Spinal cord (tissue), 10 donors: ENCODE measurements around the gene ACIN1. TPM values are rescaled to one million over a fixed set of nuclear protein-coding genes. Genes with fewer than 3 reads are reported as not detected.

ENCODE experiments used
- DNase-seq, 6 donors: peaks; one replicate each; pipeline versions ENCODE4 v3.0.0 to v3.0.0-alpha.2; 2013 to 2015; ENCODE audit warnings: low spot score in 6 of 6, low read depth in 4 of 6
- H3K27ac ChIP-seq: one replicate; pipeline ENCODE4 v1.5.1; 2013; ENCODE audit warnings: low read depth, low read length, control low read depth
- H3K27me3 ChIP-seq: one replicate; pipeline ENCODE4 v1.6.1; 2013; ENCODE audit warnings: low read length; ENCODE audit not compliant: control insufficient read depth, insufficient read depth
- H3K36me3 ChIP-seq: one replicate; pipeline ENCODE4 v1.6.1; 2013; ENCODE audit warnings: low read length; ENCODE audit not compliant: control insufficient read depth, insufficient read depth
- H3K4me1 ChIP-seq: one replicate; pipeline ENCODE4 v1.6.1; 2013; ENCODE audit warnings: low read length; ENCODE audit not compliant: control insufficient read depth, insufficient read depth
- H3K4me3 ChIP-seq: one replicate; pipeline ENCODE4 v1.5.1; 2013; ENCODE audit warnings: low read depth, low read length, control low read depth
- H3K9me3 ChIP-seq: one replicate; pipeline ENCODE4 v1.6.1; 2013; ENCODE audit warnings: low read length; ENCODE audit not compliant: control insufficient read depth, insufficient read depth
- WGBS: methylation state at CpG from one replicate; pipeline ENCODE4 v1.1.5; 2013; ENCODE audit warnings: missing lambda C conversion rate; ENCODE audit not compliant: insufficient coverage; 5-methylcytosine and 5-hydroxymethylcytosine counted together
- polyA plus RNA-seq, 2 donors: library from polyadenylated mRNA; unstranded; fragments of 120-200 nt; gene quantifications; one replicate each; pipeline ENCODE4 v1.2.1, GENCODE V29; 2013; ENCODE audit not compliant: insufficient read length in 2 of 2
- total RNA-seq, 2 donors: library from RNA; depleted of rRNA in 1 of 2; stranded (reverse); fragments of 120-200 nt in 1 of 2; fragments of >200 nt in 1 of 2; gene quantifications; one replicate each; pipeline versions ENCODE4 v1.2.3 to v1.2.4, GENCODE V29; 2013 to 2014
- donor health status: healthy.

The ACIN1 gene
- total and polyA plus RNA-seq, 4 donors, result 63.2 to 229 (median 160) TPM

- H3K36me3 ChIP-seq, result peaks cover 30% of the 10 kb centered on the region
- peak within 1 kb of the TSS; percentile 74 for H3K4me3 ChIP-seq
- H3K27ac ChIP-seq, result peak within 1 kb of the TSS; percentile 97
- 0% methylated on average over 29 of the region's 36 CpGs for WGBS
- DNase-seq, result peak; percentile 87 to 99 (median 95)
- H3K4me1 ChIP-seq, result peaks cover 14% of the 10 kb centered on the region
- H3K9me3 ChIP-seq, result no peaks in the 10 kb centered on the region
- H3K27me3 ChIP-seq, result no peaks in the 10 kb centered on the region
These were observed 60.2 kb downstream of the ACIN1 start, which contains the start of gene PSMB5 for GRCh38 chr14:23034498-23035302. PSMB5 (minus strand) TSS chr14:23034900; CDS start chr14:23034881, 19 bp downstream.

GRCh38 chr14:23033801-23034497, 61.0 kb downstream of the ACIN1 start:
- H3K4me3 ChIP-seq, result peak overlapping the region; percentile 74
- no peak for DNase-seq
- no peaks in the 10 kb centered on the region for H3K9me3 ChIP-seq
- no peaks in the 10 kb centered on the region for H3K27me3 ChIP-seq
- peaks cover 37% of the 10 kb centered on the region for H3K36me3 ChIP-seq
- WGBS, result 5% methylated on average over 9 of the region's 17 CpGs
- peak overlapping the region; percentile 97 for H3K27ac ChIP-seq
- H3K4me1 ChIP-seq, result peaks cover 14% of the 10 kb centered on the region

- Histone ChIP-seq H3K4me3 (peak overlapping the region; percentile 74), H3K4me1 (peaks cover 14% of the 10 kb centered on the region)
These were observed 61.6 kb downstream of the ACIN1 start for GRCh38 chr14:23033251-23033727.

GRCh38 chr14:23030936-23031335, 64.0 kb downstream of the ACIN1 start:
- Histone ChIP-seq H3K27me3 (no peaks in the 10 kb centered on the region), H3K4me3 (no peak overlapping the region), H3K9me3 (no peaks in the 10 kb centered on the region), H3K4me1 (peaks cover 17% of the 10 kb centered on the region), H3K36me3 (peaks cover 49% of the 10 kb centered on the region), H3K27ac (no peak overlapping the region)
- 94% methylated on average over 4 of the region's 4 CpGs for WGBS
- no peak for DNase-seq

More at GRCh38 chr14:23033251-23033727, 61.6 kb downstream of the ACIN1 start:
- Histone ChIP-seq H3K27ac (no peak overlapping the region), H3K27me3 (no peaks in the 10 kb centered on the region), H3K9me3 (no peaks in the 10 kb centered on the region), H3K36me3 (peaks cover 40% of the 10 kb centered on the region)
- no peak for DNase-seq
- 94% methylated on average over 10 of the region's 10 CpGs for WGBS

GRCh38 chr14:23028799-23029198, 66.1 kb downstream of the ACIN1 start:
- WGBS, result 86% methylated on average over 2 of the region's 2 CpGs

GRCh38 chr14:23025151-23025814, 69.7 kb downstream of the ACIN1 start:
- Histone ChIP-seq H3K27me3 (no peaks in the 10 kb centered on the region), H3K4me1 (peaks cover 16% of the 10 kb centered on the region), H3K4me3 (no peak overlapping the region), H3K27ac (no peak overlapping the region), H3K9me3 (no peaks in the 10 kb centered on the region), H3K36me3 (peaks cover 27% of the 10 kb centered on the region)
- DNase-seq, result peak in 2 of 6 donors; percentile 39 to 65
- 28% methylated on average over 3 of the region's 4 CpGs for WGBS

More at GRCh38 chr14:23028799-23029198, 66.1 kb downstream of the ACIN1 start:
- H3K4me3 ChIP-seq, result no peak overlapping the region
- H3K9me3 ChIP-seq, result no peaks in the 10 kb centered on the region
- DNase-seq, result no peak
- H3K27ac ChIP-seq, result no peak overlapping the region
- peaks cover 21% of the 10 kb centered on the region for H3K4me1 ChIP-seq
- H3K27me3 ChIP-seq, result no peaks in the 10 kb centered on the region
- H3K36me3 ChIP-seq, result peaks cover 57% of the 10 kb centered on the region

- H3K36me3 ChIP-seq, result peaks cover 26% of the 10 kb centered on the region
- H3K27me3 ChIP-seq, result no peaks in the 10 kb centered on the region
- peak in 1 of 6 donors; percentile 33 for DNase-seq
- H3K4me1 ChIP-seq, result peaks cover 16% of the 10 kb centered on the region
- H3K9me3 ChIP-seq, result no peaks in the 10 kb centered on the region
- WGBS, result 53% methylated on average over 3 of the region's 7 CpGs
- H3K4me3 ChIP-seq, result no peak overlapping the region
- no peak overlapping the region for H3K27ac ChIP-seq
These were observed 70.3 kb downstream of the ACIN1 start for GRCh38 chr14:23024612-23025075.

GRCh38 chr14:23023795-23024152, 71.2 kb downstream of the ACIN1 start:
- H3K27ac ChIP-seq, result no peak overlapping the region
- no peak overlapping the region for H3K4me3 ChIP-seq
- H3K27me3 ChIP-seq, result no peaks in the 10 kb centered on the region
- no CpG with 5 or more reads among the region's 2 CpGs for WGBS
- peaks cover 18% of the 10 kb centered on the region for H3K36me3 ChIP-seq
- peaks cover 16% of the 10 kb centered on the region for H3K4me1 ChIP-seq
- DNase-seq, result no peak
- H3K9me3 ChIP-seq, result no peaks in the 10 kb centered on the region

- peak in 1 of 6 donors; percentile 51 for DNase-seq
- no peaks in the 10 kb centered on the region for H3K9me3 ChIP-seq
- peaks cover 16% of the 10 kb centered on the region for H3K36me3 ChIP-seq
- H3K27ac ChIP-seq, result no peak overlapping the region
- WGBS, result 72% methylated on average over 4 of the region's 8 CpGs
- no peaks in the 10 kb centered on the region for H3K27me3 ChIP-seq
- H3K4me1 ChIP-seq, result peaks cover 16% of the 10 kb centered on the region
- no peak overlapping the region for H3K4me3 ChIP-seq
These were observed 71.7 kb downstream of the ACIN1 start for GRCh38 chr14:23023022-23023794.
